ENCODE results near the gene MYO3B.

MYO3B gene

GRCh38 chr2:170161516-170162270, 16.3 kb upstream of the MYO3B start:
- no peak for DNase-seq

DNA sequence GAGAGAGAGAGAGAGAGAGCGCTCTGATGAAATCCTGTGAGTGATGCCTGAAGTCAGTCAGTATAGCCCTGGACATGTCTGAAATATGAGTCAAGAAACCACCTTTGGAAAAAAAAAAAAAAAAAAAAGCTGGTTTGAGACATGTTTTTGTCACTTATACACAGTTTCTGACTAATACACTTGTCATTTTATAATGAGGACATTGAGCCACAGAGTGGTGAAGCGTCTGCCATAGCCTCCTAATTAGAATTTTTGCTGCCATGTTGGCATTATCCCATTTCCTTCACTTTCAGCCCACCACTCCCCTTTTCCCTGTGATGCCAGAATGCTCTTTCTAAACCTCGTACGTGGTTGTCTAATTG, 15.7 kb upstream of the MYO3B start:
- DNase-seq: no peak

DNA sequence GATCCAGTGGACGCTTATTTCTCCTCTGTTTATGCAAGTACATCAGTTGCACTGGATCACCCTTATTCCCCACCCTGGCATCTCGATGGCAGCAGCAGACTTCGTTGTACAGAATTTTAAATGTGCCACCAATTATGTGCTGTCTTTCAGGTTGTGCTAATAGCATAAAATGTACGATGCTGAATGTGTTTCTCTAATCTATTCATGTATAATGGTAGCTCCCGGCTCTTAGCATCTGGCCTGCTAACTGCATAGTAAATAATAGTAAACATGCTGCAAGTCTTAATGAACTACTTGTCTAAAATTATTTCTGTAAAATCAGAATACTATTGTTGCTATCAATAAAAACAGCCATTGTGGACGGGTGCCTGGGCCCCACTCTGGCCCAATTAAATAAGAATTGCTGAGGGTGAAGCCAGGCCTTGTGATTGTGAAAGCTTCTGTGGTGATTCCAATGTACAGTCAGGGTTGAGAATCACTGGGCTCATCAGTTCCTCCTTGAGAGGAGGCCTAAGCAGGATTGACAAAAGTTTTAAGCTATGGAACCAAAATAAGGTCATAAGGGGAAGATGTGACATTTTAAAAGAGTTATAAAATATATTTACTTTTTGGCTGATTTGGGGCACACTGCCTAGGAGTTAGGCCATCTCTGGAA, 14.4 kb upstream of the MYO3B start:
- no peak for DNase-seq

- DNase-seq: no peak
Measured at GRCh38 chr2:170165129-170165528, 12.8 kb upstream of the MYO3B start.

GRCh38 chr2:170166735-170167134, 11.2 kb upstream of the MYO3B start:
- DNase-seq: no peak

- DNase-seq: no peak
Measured at GRCh38 chr2:170170281-170171040, 7.5 kb upstream of the MYO3B start.

- no peak for DNase-seq
Measured at GRCh38 chr2:170176212-170176611, 1.7 kb upstream of the MYO3B start.

DNA sequence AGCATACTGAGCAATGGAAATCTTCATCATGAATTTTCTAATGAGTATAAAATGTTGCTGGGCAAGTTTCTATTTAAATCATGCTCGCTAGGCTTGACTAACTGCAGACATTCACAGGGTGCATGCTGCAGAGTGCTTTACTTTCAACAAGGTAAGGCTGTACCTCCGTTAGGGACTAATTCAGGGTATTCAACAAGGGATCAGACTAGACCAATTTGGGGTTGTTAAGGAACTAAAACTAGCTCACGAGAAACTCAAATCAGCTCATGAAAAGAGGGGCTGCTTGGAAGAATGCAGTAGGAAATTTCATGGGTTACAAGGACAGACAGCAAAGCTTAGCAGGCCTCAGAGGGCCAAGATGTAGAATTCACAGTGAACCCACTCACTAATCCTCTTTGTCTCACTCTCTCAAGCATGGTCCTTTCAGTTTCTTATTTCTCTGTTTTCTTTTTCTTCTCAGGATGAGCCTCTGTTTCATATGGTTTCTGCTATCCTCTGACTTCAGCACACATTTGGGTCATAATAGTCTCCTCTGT, 2.2 kb downstream of the MYO3B start:
- no peak for DNase-seq

DNA sequence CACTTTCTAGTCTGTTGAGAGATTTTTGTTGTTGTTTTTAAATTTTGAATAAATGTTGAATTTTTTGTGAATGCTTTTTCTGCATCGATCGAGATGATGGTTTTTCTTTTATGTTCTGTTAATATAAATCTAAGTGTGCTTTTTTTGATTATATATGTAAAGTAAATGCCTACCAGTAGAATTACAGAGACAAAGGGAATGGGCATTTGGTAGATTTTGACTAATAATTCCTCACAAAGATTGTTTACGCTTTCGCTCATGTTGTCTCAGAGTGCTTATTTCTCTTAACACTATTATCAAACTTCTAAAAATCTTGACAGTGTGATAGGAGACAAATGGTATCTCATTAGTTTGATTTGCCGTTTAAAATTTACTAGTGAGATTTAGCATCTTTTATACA, 3.7 kb downstream of the MYO3B start:
- DNase-seq: no peak

GRCh38 chr2:170185319-170185718, 7.4 kb downstream of the MYO3B start:
- DNase-seq: no peak

- no peak for DNase-seq
Measured at GRCh38 chr2:170189757-170190156, 11.8 kb downstream of the MYO3B start.

DNA sequence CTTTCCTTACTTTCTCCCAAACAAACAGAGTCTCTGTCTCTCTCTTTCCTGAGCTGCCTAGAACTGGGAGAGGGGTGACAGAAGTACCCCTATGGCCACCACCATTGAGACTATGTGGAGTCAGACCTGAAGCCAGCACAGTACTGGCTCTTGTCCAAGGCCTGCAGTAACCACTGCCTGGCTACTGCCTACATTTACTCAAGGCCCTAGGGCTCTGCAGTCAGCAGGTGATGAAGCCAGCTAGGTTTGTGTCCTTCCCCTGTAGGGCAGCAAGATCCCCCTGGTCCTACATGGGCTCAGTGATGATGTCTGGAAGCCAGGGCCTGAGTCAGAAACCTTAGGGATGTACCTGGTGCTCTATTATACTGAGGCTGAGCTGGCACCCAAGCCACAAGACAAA, 12.2 kb downstream of the MYO3B start:
- no peak for DNase-seq

GRCh38 chr2:170191166-170191866, 13.4 kb downstream of the MYO3B start:
- no peak for DNase-seq

DNA sequence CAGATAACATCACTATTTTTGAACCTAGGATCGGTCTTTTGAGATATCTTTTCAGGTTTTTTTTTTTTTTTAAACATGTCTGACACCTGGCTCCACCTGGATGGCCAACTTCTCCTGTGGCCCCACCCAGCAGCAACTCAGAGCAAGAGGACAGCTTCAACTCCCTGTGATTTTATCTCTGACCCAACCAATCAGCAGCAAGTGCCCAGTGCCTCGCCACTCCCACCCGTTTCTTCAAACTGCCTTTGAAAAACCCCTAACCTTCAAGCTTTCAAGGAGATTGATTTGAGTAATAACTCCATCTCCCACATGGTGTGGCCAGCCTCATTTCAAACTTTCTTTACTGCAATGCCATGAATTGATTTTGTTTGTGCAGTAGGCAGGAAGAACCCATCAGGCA, 19.0 kb downstream of the MYO3B start:
- DNase-seq: no peak

GRCh38 chr2:170201275-170201674, 23.3 kb downstream of the MYO3B start:
- DNase-seq: no peak

DNA sequence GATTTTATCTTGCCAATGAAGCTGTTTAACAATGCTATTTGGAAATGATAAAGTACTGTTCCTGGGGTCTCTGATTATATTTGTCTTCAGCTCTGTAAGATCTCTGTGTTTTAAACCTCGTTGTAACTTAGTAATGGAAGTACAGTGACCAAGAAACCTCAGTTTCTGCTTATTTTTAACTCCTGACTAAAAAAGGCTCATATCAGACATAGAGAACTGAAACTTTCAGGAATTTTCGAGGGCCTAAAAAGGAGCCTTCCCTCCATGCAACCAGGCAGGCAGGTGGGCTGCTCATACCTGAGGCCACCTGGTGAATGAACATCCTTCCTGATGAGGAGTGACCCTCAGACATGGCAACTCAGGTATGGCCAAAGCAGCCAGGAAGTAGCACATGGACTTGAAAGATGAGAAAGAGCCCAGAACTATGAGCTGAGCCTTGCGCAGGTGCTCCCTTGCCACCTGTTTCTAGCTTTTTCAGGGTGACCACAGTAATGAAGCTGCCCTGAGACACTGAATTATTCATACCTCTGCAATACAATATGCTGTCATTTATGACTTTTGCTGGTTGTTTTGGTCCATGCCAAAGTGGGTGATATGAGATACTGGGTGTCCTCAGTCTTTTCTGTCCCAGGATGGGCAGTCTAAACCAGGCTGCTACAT, 23.9 kb downstream of the MYO3B start:
- no peak for DNase-seq

- DNase-seq: no peak
Measured at GRCh38 chr2:170202437-170202836, 24.5 kb downstream of the MYO3B start.

DNA sequence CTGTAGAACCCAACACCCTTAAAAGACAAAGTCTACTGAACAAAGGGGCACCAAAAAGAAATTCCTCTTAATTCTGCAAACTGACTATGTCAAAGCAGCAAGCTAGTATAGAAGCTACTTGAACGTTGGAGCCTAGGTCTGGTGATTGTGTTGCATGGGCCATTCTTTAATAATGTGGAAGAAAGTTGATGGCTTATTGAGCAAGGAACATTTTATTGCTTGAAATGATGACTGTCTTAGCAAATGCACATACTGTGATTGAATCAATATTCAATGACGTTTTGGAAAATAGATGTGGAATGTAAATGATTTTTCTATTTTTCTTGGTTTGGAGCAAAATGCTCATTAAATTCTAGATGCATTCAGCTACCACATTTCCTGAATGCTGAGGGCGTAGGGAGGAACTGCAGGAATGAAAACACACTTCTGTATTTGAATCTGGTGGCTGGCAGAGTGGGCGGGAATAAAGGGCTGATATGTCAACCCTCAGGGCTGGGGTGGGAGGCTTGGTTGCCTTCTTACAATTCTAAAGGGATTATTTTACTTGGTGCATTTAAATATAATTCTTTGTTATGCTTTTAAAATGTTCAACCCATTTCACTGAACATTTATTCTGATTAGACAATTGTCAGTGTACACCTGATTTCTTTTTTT, 26.5 kb downstream of the MYO3B start:
- no peak for DNase-seq

- DNase-seq: no peak
Measured at GRCh38 chr2:170206246-170206645, 28.3 kb downstream of the MYO3B start.

DNA sequence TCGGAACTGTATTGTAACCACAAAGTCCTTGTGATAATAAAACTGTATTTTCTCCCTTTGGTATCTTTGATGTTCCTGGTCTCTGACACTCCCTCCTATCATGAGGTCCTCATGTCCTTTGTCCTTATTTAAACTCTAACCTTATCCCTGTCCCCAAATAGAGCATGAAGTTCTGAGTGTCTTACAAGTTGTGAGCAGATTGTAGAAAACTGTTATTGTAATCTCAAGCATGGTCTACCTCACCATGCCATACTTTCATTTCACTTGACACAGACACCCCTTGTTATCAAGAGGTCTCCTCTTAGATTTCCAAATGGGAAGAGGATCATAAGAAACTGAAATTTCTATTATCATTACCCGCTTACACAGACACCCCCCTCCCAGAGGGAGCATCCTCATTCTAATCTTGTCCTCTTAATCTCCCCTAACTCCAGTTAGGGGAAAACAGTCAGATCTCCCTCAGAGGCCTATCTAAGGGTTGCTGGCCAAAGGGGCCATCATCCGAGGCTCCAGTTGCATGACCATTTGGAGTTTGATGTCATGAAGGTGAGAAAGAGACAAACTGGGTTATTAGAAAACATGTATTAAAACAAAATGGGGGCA, 29.0 kb downstream of the MYO3B start:
- no peak for DNase-seq

GRCh38 chr2:170207901-170208300, 30.0 kb downstream of the MYO3B start:
- no peak for DNase-seq

DNA sequence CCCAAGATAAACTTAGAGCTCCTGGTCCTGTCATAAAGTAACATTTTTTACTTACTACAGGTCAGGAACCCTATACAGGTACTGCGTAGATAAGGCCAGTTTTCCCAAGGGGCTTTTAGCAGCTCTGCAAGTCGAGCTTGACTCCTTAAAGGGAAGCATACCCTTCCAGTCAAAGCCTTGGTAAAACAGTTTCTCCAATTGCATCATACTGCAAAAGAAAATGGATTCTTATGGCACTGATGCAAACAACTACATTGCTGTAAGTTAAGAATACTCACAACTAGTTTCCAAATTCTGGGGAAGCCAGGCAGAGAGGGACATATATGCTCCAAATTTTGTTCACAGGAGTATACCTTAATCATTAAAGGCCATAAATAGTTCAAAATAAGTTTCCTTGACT, 31.0 kb downstream of the MYO3B start:
- DNase-seq: no peak

All from activated T-cell treated with anti-CD3 and anti-CD28 coated beads for 4 hours (primary cell).